Panc1 (cell line): ENCODE results near the gene SNUPN.

Source experiments
- CTCF ChIP-seq: fragments of 450-650 bp; IDR thresholded peaks from 2 replicates; pipeline ENCODE4 v1.5.1; 2017; ENCODE audit warnings: mild to moderate bottlenecking
- POLR2AphosphoS5 ChIP-seq: IDR thresholded peaks from 2 replicates; pipeline ENCODE4 v1.6.1; 2012; ENCODE audit warnings: mild to moderate bottlenecking, low read depth, low read length, moderate library complexity
- REST ChIP-seq, 2 experiments: IDR thresholded peaks; 2 replicates each; pipeline ENCODE4 v1.6.1; 2011 to 2012; ENCODE audit warnings: low read depth in 2 of 2, control low read depth in 1 of 2, low read length in 1 of 2, mild to moderate bottlenecking in 1 of 2, moderate library complexity in 1 of 2; ENCODE audit not compliant: insufficient read depth in 1 of 2
- TCF7L2 ChIP-seq: IDR thresholded peaks from 2 replicates; pipeline ENCODE4 v1.6.1; 2011; ENCODE audit warnings: mild to moderate bottlenecking, low read depth, low read length, inconsistent platforms

- TF ChIP-seq TCF7L2: no peak; the same call in 1 of the 2 replicates
- TF ChIP-seq POLR2AphosphoS5: peak; percentile 97
- peak in 1 of 2 experiments; percentile 33; a peak in 1 of 4 replicates for TF ChIP-seq REST (IDR thresholded peaks at IDR 0.05; ENCODE audit: insufficient read depth in 1 of 2, low read depth in 2 of 2, low read length in 1 of 2)
- no peak for TF ChIP-seq CTCF
Measured at GRCh38 chr15:75639709-75640482, 14.4 kb upstream of the SNUPN start, which contains the start of gene IMP3.
